ENCODE results near the gene MGAT3. TPM values are rescaled to one million over a fixed set of nuclear protein-coding genes. Genes with fewer than 3 reads are reported as not detected.
A peak's percentile ranks its signal among the peaks of the same experiment; 100 is the strongest.
"Not testable (repeated sequence)": the region's sequence is repeated elsewhere in the genome, so short reads cannot be mapped to it uniquely, and the experiment has no call there.

Gene MGAT3
- 28.8 and 32.7 TPM in 2 replicates for total RNA-seq
- long read RNA-seq, partial matches to known transcripts, result 0 of 2 reads
- long read RNA-seq, other reads (novel, unspliced or antisense), result 2 of 2 reads

GRCh38 chr22:39456522-39457197 lies at the start of gene MGAT3:
Gene MGAT3, plus strand, starts transcription at chr22:39457012. Its CDS starts 30,336 bp downstream, at chr22:39487348.
- H3K4me1 Mint-ChIP-seq (ENCODE audit: low read depth), result peaks cover 22% of the 10 kb centered on the region
- H3K4me3 Mint-ChIP-seq (ENCODE audit: low read depth), result peak within 1 kb of the TSS; percentile 79
- H3K27ac Mint-ChIP-seq, result peak within 1 kb of the TSS; percentile 37
- DNase-seq (ENCODE audit: low spot score, unreplicated experiment), result no peak
- no peaks in the 10 kb centered on the region for H3K36me3 Mint-ChIP-seq (ENCODE audit: insufficient read depth)
- peaks cover 6% of the 10 kb centered on the region for H3K27me3 Mint-ChIP-seq
- H3K9me3 Mint-ChIP-seq (ENCODE audit: low read depth), result no peaks in the 10 kb centered on the region
- TF ChIP-seq CTCF (IDR thresholded peaks at IDR 0.05; ENCODE audit: unreplicated experiment), result no peak

DNA sequence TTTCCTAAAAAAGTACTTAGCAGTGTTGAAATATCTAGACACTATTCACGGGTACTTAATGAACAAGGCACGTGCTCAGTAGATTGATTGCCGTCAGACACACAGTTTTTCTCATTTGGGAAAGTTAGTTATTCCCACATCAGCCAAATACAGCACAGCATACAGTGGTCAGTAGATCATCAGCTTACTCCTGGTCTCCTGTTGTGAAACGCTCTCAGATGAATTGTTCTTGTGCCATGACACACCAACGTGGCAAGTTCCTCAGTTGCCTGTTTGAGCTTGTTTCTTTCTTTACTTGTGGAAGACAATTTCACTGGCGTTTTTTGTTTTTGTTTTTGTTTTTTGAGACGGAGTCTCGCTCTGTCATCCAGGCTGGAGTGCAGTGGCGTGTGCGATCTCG lies 48.6 kb upstream of the MGAT3 start:
- H3K27me3 Mint-ChIP-seq, result no peaks in the 10 kb centered on the region
- TF ChIP-seq CTCF (IDR thresholded peaks at IDR 0.05; ENCODE audit: unreplicated experiment), result no peak
- peak overlapping the region; percentile 29 for H3K27ac Mint-ChIP-seq
- no peaks in the 10 kb centered on the region for H3K9me3 Mint-ChIP-seq (ENCODE audit: low read depth)
- H3K4me3 Mint-ChIP-seq (ENCODE audit: low read depth), result no peak overlapping the region
- peaks cover 5% of the 10 kb centered on the region for H3K4me1 Mint-ChIP-seq (ENCODE audit: low read depth)
- no peak for DNase-seq (ENCODE audit: low spot score, unreplicated experiment)
- H3K36me3 Mint-ChIP-seq (ENCODE audit: insufficient read depth), result peaks cover 2% of the 10 kb centered on the region

DNA sequence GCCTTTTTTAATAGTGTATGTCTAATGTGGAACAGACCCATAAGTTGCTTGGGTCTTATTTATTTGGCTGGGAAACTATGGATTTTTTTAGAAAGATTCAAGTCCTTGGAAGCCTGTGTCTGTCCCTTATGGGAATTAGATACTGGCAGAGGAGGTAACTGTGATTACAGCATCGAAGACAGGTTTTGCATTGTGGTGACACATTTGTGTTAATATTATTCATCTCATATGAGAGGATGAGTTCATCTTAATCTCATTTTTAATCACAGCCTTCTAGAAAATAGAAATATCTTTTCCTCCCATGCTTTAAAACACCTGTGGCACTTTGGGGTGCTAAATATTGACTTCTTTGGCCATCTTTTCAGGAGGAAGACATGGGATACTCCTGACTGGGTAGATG lies 48.0 kb upstream of the MGAT3 start:
- no peak overlapping the region for H3K4me3 Mint-ChIP-seq (ENCODE audit: low read depth)
- H3K36me3 Mint-ChIP-seq (ENCODE audit: insufficient read depth), result peaks cover 2% of the 10 kb centered on the region
- peaks cover 5% of the 10 kb centered on the region for H3K4me1 Mint-ChIP-seq (ENCODE audit: low read depth)
- no peak for DNase-seq (ENCODE audit: low spot score, unreplicated experiment)
- TF ChIP-seq CTCF (IDR thresholded peaks at IDR 0.05; ENCODE audit: unreplicated experiment), result no peak
- H3K27ac Mint-ChIP-seq, result no peak overlapping the region
- no peaks in the 10 kb centered on the region for H3K27me3 Mint-ChIP-seq
- no peaks in the 10 kb centered on the region for H3K9me3 Mint-ChIP-seq (ENCODE audit: low read depth)

DNA sequence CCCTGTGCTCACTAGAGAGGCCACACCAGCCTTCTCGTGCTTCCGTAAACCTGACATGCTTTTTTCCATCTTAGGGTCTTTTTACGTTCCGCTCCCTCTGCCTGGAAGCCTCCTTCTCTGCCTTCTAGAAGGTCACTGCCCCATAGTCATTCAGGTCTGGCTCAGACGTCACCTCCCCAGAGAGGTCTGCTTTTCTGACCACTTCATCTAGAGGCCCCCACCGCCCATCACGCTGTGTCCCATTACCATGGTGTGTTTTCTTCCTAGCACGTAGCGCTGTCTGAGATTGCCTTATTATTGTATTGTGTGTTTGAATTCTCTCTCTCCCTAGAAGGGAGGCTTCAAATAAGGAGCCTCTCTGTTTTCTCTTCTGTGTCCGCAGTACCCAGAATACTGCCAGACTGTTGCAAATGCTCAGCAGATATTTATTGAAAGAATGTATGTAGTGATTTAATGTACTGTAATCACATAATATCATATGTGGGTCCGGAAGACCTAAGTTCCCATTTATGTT lies 47.2 kb upstream of the MGAT3 start:
- no peak for DNase-seq (ENCODE audit: low spot score, unreplicated experiment)
- peaks cover 5% of the 10 kb centered on the region for H3K4me1 Mint-ChIP-seq (ENCODE audit: low read depth)
- no peak for TF ChIP-seq CTCF (IDR thresholded peaks at IDR 0.05; ENCODE audit: unreplicated experiment)
- no peaks in the 10 kb centered on the region for H3K27me3 Mint-ChIP-seq
- H3K36me3 Mint-ChIP-seq (ENCODE audit: insufficient read depth), result peaks cover 2% of the 10 kb centered on the region
- H3K4me3 Mint-ChIP-seq (ENCODE audit: low read depth), result no peak overlapping the region
- no peak overlapping the region for H3K27ac Mint-ChIP-seq
- H3K9me3 Mint-ChIP-seq (ENCODE audit: low read depth), result no peaks in the 10 kb centered on the region

- no peaks in the 10 kb centered on the region for H3K27me3 Mint-ChIP-seq
- H3K36me3 Mint-ChIP-seq (ENCODE audit: insufficient read depth), result peaks cover 2% of the 10 kb centered on the region
- no peak overlapping the region for H3K27ac Mint-ChIP-seq
- H3K4me3 Mint-ChIP-seq (ENCODE audit: low read depth), result no peak overlapping the region
- no peak for TF ChIP-seq CTCF (IDR thresholded peaks at IDR 0.05; ENCODE audit: unreplicated experiment)
- H3K9me3 Mint-ChIP-seq (ENCODE audit: low read depth), result no peaks in the 10 kb centered on the region
- DNase-seq (ENCODE audit: low spot score, unreplicated experiment), result no peak
- H3K4me1 Mint-ChIP-seq (ENCODE audit: low read depth), result peaks cover 5% of the 10 kb centered on the region
These were observed 46.5 kb upstream of the MGAT3 start for GRCh38 chr22:39410264-39410663.

GRCh38 chr22:39411828-39412365 lies 44.9 kb upstream of the MGAT3 start:
- H3K27ac Mint-ChIP-seq; H3K27me3 Mint-ChIP-seq; H3K36me3 Mint-ChIP-seq (ENCODE audit: insufficient read depth); H3K4me1 Mint-ChIP-seq (ENCODE audit: low read depth); H3K4me3 Mint-ChIP-seq (ENCODE audit: low read depth); DNase-seq (ENCODE audit: low spot score, unreplicated experiment); H3K9me3 Mint-ChIP-seq (ENCODE audit: low read depth): not testable (repeated sequence)

GRCh38 chr22:39413204-39413603 lies 43.6 kb upstream of the MGAT3 start:
- not testable (repeated sequence) for H3K4me3 Mint-ChIP-seq (ENCODE audit: low read depth); H3K27me3 Mint-ChIP-seq; H3K9me3 Mint-ChIP-seq (ENCODE audit: low read depth); H3K36me3 Mint-ChIP-seq (ENCODE audit: insufficient read depth); H3K27ac Mint-ChIP-seq; DNase-seq (ENCODE audit: low spot score, unreplicated experiment); H3K4me1 Mint-ChIP-seq (ENCODE audit: low read depth)

Data from progenitor cell of endocrine pancreas (in vitro differentiated cells).